ENCODE data around the gene LEFTY2. TPM values are rescaled to one million over a fixed set of nuclear protein-coding genes. Genes with fewer than 3 reads are reported as not detected.

LEFTY2 gene
- total RNA-seq, 1 donor from 2014 or later = 0.43 TPM

GRCh38 chr1:225908773-225909172, 32.2 kb downstream of the LEFTY2 start:
- no peak overlapping the region for H3K27ac Mint-ChIP-seq (ENCODE audit: unreplicated experiment)
- H3K4me1 Mint-ChIP-seq (ENCODE audit: unreplicated experiment) = no peaks in the 10 kb centered on the region

GRCh38 chr1:225908013-225908640, 32.9 kb downstream of the LEFTY2 start:
- TF ChIP-seq CTCF (IDR thresholded peaks at IDR 0.05) = no peak
- Mint-ChIP-seq H3K9me3 (ENCODE audit: unreplicated experiment) (no peaks in the 10 kb centered on the region), H3K27ac (ENCODE audit: unreplicated experiment) (no peak overlapping the region), H3K4me3 (ENCODE audit: unreplicated experiment) (no peak overlapping the region), H3K36me3 (ENCODE audit: unreplicated experiment) (peaks cover 4% of the 10 kb centered on the region), H3K4me1 (ENCODE audit: unreplicated experiment) (no peaks in the 10 kb centered on the region), H3K27me3 (ENCODE audit: unreplicated experiment) (no peaks in the 10 kb centered on the region)
- DNase-seq (ENCODE audit: extremely low spot score, unreplicated experiment) = no peak

More at GRCh38 chr1:225908773-225909172, 32.2 kb downstream of the LEFTY2 start:
- peaks cover 4% of the 10 kb centered on the region for H3K36me3 Mint-ChIP-seq (ENCODE audit: unreplicated experiment)
- TF ChIP-seq CTCF (IDR thresholded peaks at IDR 0.05) = no peak
- H3K27me3 Mint-ChIP-seq (ENCODE audit: unreplicated experiment) = no peaks in the 10 kb centered on the region
- H3K4me3 Mint-ChIP-seq (ENCODE audit: unreplicated experiment) = no peak overlapping the region
- H3K9me3 Mint-ChIP-seq (ENCODE audit: unreplicated experiment) = no peaks in the 10 kb centered on the region
- DNase-seq (ENCODE audit: extremely low spot score, unreplicated experiment) = no peak

GRCh38 chr1:225907341-225907740, 33.7 kb downstream of the LEFTY2 start:
- TF ChIP-seq CTCF (IDR thresholded peaks at IDR 0.05) = no peak
- no peak overlapping the region for H3K4me3 Mint-ChIP-seq (ENCODE audit: unreplicated experiment)
- H3K9me3 Mint-ChIP-seq (ENCODE audit: unreplicated experiment) = no peaks in the 10 kb centered on the region
- no peak for DNase-seq (ENCODE audit: extremely low spot score, unreplicated experiment)
- H3K27ac Mint-ChIP-seq (ENCODE audit: unreplicated experiment) = no peak overlapping the region
- H3K27me3 Mint-ChIP-seq (ENCODE audit: unreplicated experiment) = no peaks in the 10 kb centered on the region
- H3K4me1 Mint-ChIP-seq (ENCODE audit: unreplicated experiment) = no peaks in the 10 kb centered on the region
- peaks cover 2% of the 10 kb centered on the region for H3K36me3 Mint-ChIP-seq (ENCODE audit: unreplicated experiment)

GRCh38 chr1:225906467-225906866, 34.6 kb downstream of the LEFTY2 start:
- H3K9me3 Mint-ChIP-seq (ENCODE audit: unreplicated experiment) = no peaks in the 10 kb centered on the region
- H3K27me3 Mint-ChIP-seq (ENCODE audit: unreplicated experiment) = no peaks in the 10 kb centered on the region
- no peak overlapping the region for H3K4me3 Mint-ChIP-seq (ENCODE audit: unreplicated experiment)
- TF ChIP-seq CTCF (IDR thresholded peaks at IDR 0.05) = no peak
- H3K4me1 Mint-ChIP-seq (ENCODE audit: unreplicated experiment) = no peaks in the 10 kb centered on the region
- DNase-seq (ENCODE audit: extremely low spot score, unreplicated experiment) = no peak
- H3K36me3 Mint-ChIP-seq (ENCODE audit: unreplicated experiment) = no peaks in the 10 kb centered on the region
- H3K27ac Mint-ChIP-seq (ENCODE audit: unreplicated experiment) = no peak overlapping the region

- no peaks in the 10 kb centered on the region for H3K36me3 Mint-ChIP-seq (ENCODE audit: unreplicated experiment)
- DNase-seq (ENCODE audit: extremely low spot score, unreplicated experiment) = no peak
- H3K4me3 Mint-ChIP-seq (ENCODE audit: unreplicated experiment) = no peak overlapping the region
- H3K4me1 Mint-ChIP-seq (ENCODE audit: unreplicated experiment) = no peaks in the 10 kb centered on the region
- no peaks in the 10 kb centered on the region for H3K9me3 Mint-ChIP-seq (ENCODE audit: unreplicated experiment)
- TF ChIP-seq CTCF (IDR thresholded peaks at IDR 0.05) = no peak
- H3K27me3 Mint-ChIP-seq (ENCODE audit: unreplicated experiment) = no peaks in the 10 kb centered on the region
- H3K27ac Mint-ChIP-seq (ENCODE audit: unreplicated experiment) = no peak overlapping the region
Measured at GRCh38 chr1:225903623-225904022, 37.4 kb downstream of the LEFTY2 start.

Data from osteocyte (in vitro differentiated cells).